OCI-LY1 (cell line): ENCODE measurements around the gene TBC1D2B.
"Not testable (repeated sequence)": the region's sequence is repeated elsewhere in the genome, so short reads cannot be mapped to it uniquely, and the experiment has no call there.

Experiments used
- CTCF ChIP-seq: fragments of 200-600 bp; sonication (generic), shearing (Covaris generic); IDR thresholded peaks from 2 replicates; pipeline ENCODE4 v1.5.1; 2017; ENCODE audit warnings: mild to moderate bottlenecking, antibody characterized with exemption, low read length, moderate library complexity, mixed read lengths
- EZH2 ChIP-seq: fragments of 200-600 bp; sonication (generic), shearing (Covaris generic); IDR thresholded peaks from 2 replicates; pipeline ENCODE4 v1.8.0; 2017; ENCODE audit warnings: borderline replicate concordance, mixed run types, mild to moderate bottlenecking, antibody characterized with exemption, low read length, moderate library complexity, mixed read lengths

- TF ChIP-seq CTCF, EZH2: not testable (repeated sequence)
Measured at GRCh38 chr15:77996713-77997171, 80.8 kb downstream of the TBC1D2B start.
